GM23338 (cell line): ENCODE results near the gene STRIP1. TPM values are rescaled to one million over a fixed set of nuclear protein-coding genes. Genes with fewer than 3 reads are reported as not detected.

Experiments
- ATAC-seq: fragments of 200-7000 bp; cut with Tn5 transposase; 3 replicates; pipeline ENCODE4 v1.9.1; 2020
- DNase-seq: peaks from one replicate; pipeline ENCODE4 v3.0.0-alpha.2; 2015; ENCODE audit warnings: low spot score
- H2AFZ ChIP-seq: fragments of 200-600 bp; sonication (generic); 2 replicates; pipeline ENCODE4 v1.8.0; 2016; ENCODE audit warnings: antibody characterized with exemption, mild to moderate bottlenecking, moderate library complexity
- H3F3A ChIP-seq: fragments of 200-600 bp; sonication (generic); replicated peaks from 2 replicates; pipeline ENCODE4 v1.8.0; 2017; ENCODE audit warnings: antibody characterized with exemption, mixed run types, low read depth
- H3K27ac ChIP-seq: fragments of 200-600 bp; sonication (generic); 2 replicates; pipeline ENCODE4 v1.6.1; 2016; ENCODE audit warnings: low read depth
- H3K27me3 ChIP-seq: fragments of 200-600 bp; sonication (generic); 2 replicates; pipeline ENCODE4 v1.8.0; 2016; ENCODE audit warnings: mild to moderate bottlenecking, mixed run types, moderate library complexity; ENCODE audit not compliant: insufficient read depth
- H3K36me3 ChIP-seq: fragments of 200-600 bp; sonication (generic); 2 replicates; pipeline ENCODE4 v1.8.0; 2016; ENCODE audit warnings: mild to moderate bottlenecking; ENCODE audit not compliant: insufficient read depth
- H3K4me1 ChIP-seq: fragments of 200-600 bp; sonication (generic); 2 replicates; pipeline ENCODE4 v1.8.0; 2016; ENCODE audit warnings: mild to moderate bottlenecking, moderate library complexity; ENCODE audit not compliant: insufficient read depth
- H3K4me2 ChIP-seq: fragments of 200-600 bp; sonication (generic); 2 replicates; pipeline ENCODE4 v1.7.1; 2017; ENCODE audit warnings: mixed run types
- H3K4me3 ChIP-seq: fragments of 200-600 bp; sonication (generic); 2 replicates; pipeline ENCODE4 v1.6.1; 2016; ENCODE audit warnings: mixed run types
- H3K79me2 ChIP-seq: fragments of 200-600 bp; sonication (generic); replicated peaks from 2 replicates; pipeline ENCODE4 v1.8.0; 2017; ENCODE audit warnings: mild to moderate bottlenecking; ENCODE audit not compliant: insufficient read depth
- H3K9me2 ChIP-seq: fragments of 200-600 bp; sonication (generic); 2 replicates; pipeline ENCODE4 v1.8.0; 2017; ENCODE audit not compliant: insufficient read depth
- H4K20me1 ChIP-seq: fragments of 200-600 bp; sonication (generic); replicated peaks from 2 replicates; pipeline ENCODE4 v1.8.0; 2017; ENCODE audit warnings: mild to moderate bottlenecking; ENCODE audit not compliant: insufficient read depth
- H3K27ac Mint-ChIP-seq: 2 replicates; pipeline ENCODE4 v1.8.0; 2020; ENCODE audit warnings: inconsistent platforms, mild to moderate bottlenecking, moderate library complexity, mixed read lengths
- H3K27me3 Mint-ChIP-seq: 3 replicates; pipeline ENCODE4 v1.8.0; 2022; ENCODE audit warnings: low read depth, mild to moderate bottlenecking, moderate library complexity, mixed read lengths, inconsistent platforms; ENCODE audit not compliant: insufficient read depth, poor library complexity
- H3K36me3 Mint-ChIP-seq: 3 replicates; pipeline ENCODE4 v1.8.0; 2021; ENCODE audit warnings: low read depth, mild to moderate bottlenecking, inconsistent platforms, moderate library complexity, mixed read lengths
- H3K4me1 Mint-ChIP-seq: 3 replicates; pipeline ENCODE4 v1.8.0; 2020; ENCODE audit warnings: mild to moderate bottlenecking, inconsistent platforms, mixed read lengths
- H3K4me3 Mint-ChIP-seq: 3 replicates; pipeline ENCODE4 v1.8.0; 2021; ENCODE audit warnings: moderate library complexity, mild to moderate bottlenecking, inconsistent platforms, mixed read lengths
- H3K9me3 Mint-ChIP-seq: 3 replicates; pipeline ENCODE4 v1.8.0; 2020; ENCODE audit warnings: moderate library complexity, mild to moderate bottlenecking, inconsistent platforms, mixed read lengths
- CREB1 ChIP-seq: fragments of 250-450 bp; sonication (Bioruptor Pico); IDR thresholded peaks from 2 replicates; pipeline ENCODE4 v1.5.0; 2020; ENCODE audit warnings: low read depth, mild to moderate bottlenecking, moderate library complexity
- CTCF ChIP-seq, 2 experiments: fragments of 200-600 bp in 1 of 2; sonication (generic) in 1 of 2; conservative IDR thresholded peaks; 2 replicates each; pipeline versions ENCODE4 v1.5.1 to v1.6.1; 2016 to 2017; ENCODE audit warnings: antibody characterized with exemption in 2 of 2, low read depth in 2 of 2, mild to moderate bottlenecking in 2 of 2, moderate library complexity in 1 of 2
- ETS1 ChIP-seq: IDR thresholded peaks from 2 replicates; pipeline ENCODE4 v1.6.1; 2016; ENCODE audit warnings: antibody characterized with exemption
- EZH2 ChIP-seq: fragments of 200-600 bp; sonication (generic); IDR thresholded peaks from one replicate; pipeline ENCODE4 v1.8.0; 2017; ENCODE audit warnings: antibody characterized with exemption, mild to moderate bottlenecking, low read depth; ENCODE audit not compliant: unreplicated experiment
- EZH2phosphoT487 ChIP-seq: fragments of 200-600 bp; sonication (generic); IDR thresholded peaks from one replicate; pipeline ENCODE4 v1.8.1; 2018; ENCODE audit warnings: antibody characterized with exemption; ENCODE audit not compliant: unreplicated experiment
- JUNB ChIP-seq: IDR thresholded peaks from one replicate; pipeline ENCODE4 v1.6.1; 2016; ENCODE audit warnings: antibody characterized with exemption; ENCODE audit not compliant: unreplicated experiment
- NANOG ChIP-seq: IDR thresholded peaks from 2 replicates; pipeline ENCODE4 v1.6.1; 2016; ENCODE audit warnings: antibody characterized with exemption, borderline replicate concordance
- REST ChIP-seq: IDR thresholded peaks from one replicate; pipeline ENCODE4 v1.6.1; 2018; ENCODE audit warnings: antibody characterized with exemption; ENCODE audit not compliant: unreplicated experiment
- STAT1 ChIP-seq: IDR thresholded peaks from one replicate; pipeline ENCODE4 v1.6.1; 2016; ENCODE audit warnings: antibody characterized with exemption; ENCODE audit not compliant: unreplicated experiment
- ZNF331 ChIP-seq: fragments of 250-450 bp; sonication (Bioruptor Pico); IDR thresholded peaks from 2 replicates; pipeline ENCODE4 v1.5.0; 2020; ENCODE audit warnings: low read depth, mild to moderate bottlenecking, moderate library complexity
- polyA plus RNA-seq: library from polyadenylated mRNA; unstranded; fragments of >200 nt; fragmentation: Nextera tagmentation; extraction: Ambion mirVana; gene quantifications from 2 replicates; pipeline ENCODE4 v1.2.1, GENCODE V29; 2016
- total RNA-seq: library from RNA; depleted of rRNA; stranded (reverse); fragments of >200 nt; shearing (Covaris generic); gene quantifications from 2 replicates; pipeline ENCODE4 v1.2.3, GENCODE V29; 2014

The STRIP1 gene
- total and polyA plus RNA-seq, 2 experiments from 2014 or later: 17.2 to 50.6 TPM

- TF ChIP-seq ETS1 (no peak), REST (no peak), EZH2phosphoT487 (no peak), CTCF (conservative IDR thresholded peaks at IDR 0.05; ENCODE audit: low read depth in 2 of 2) (no peak), NANOG (no peak), JUNB (no peak), ZNF331 (CRISPR knock-in tag) (no peak), EZH2 (no peak), STAT1 (no peak)
Observed at GRCh38 chr1:109985247-109986053, 49.0 kb upstream of the STRIP1 start (continued).

GRCh38 chr1:109986054-109986444, 48.4 kb upstream of the STRIP1 start:
- no peaks in the 10 kb centered on the region for H3K9me2 ChIP-seq
- Mint-ChIP-seq H3K27ac (no peak overlapping the region), H3K4me3 (peak overlapping the region; percentile 94), H3K9me3 (no peaks in the 10 kb centered on the region), H3K27me3 (peaks cover 16% of the 10 kb centered on the region), H3K36me3 (no peaks in the 10 kb centered on the region), H3K4me1 (peaks cover 50% of the 10 kb centered on the region)
- peak overlapping the region; percentile 90 for H3K4me2 ChIP-seq
- H3F3A ChIP-seq: no peaks in the 10 kb centered on the region
- no peak for TF ChIP-seq CREB1 (CRISPR knock-in tag)
- TF ChIP-seq ZNF331 (CRISPR knock-in tag): no peak
- TF ChIP-seq REST: no peak
- H3K4me1 ChIP-seq: peaks cover 35% of the 10 kb centered on the region
- DNase-seq (peak; percentile 24), ATAC-seq (no peak)
- H2AFZ ChIP-seq: no peak overlapping the region
- no peak overlapping the region for H3K27ac ChIP-seq
- peak overlapping the region; percentile 85 for H3K4me3 ChIP-seq
- peaks cover 45% of the 10 kb centered on the region for H4K20me1 ChIP-seq
- H3K36me3 ChIP-seq: no peaks in the 10 kb centered on the region
- peaks cover 3% of the 10 kb centered on the region; the same call in 1 of the 2 replicates for H3K27me3 ChIP-seq
- H3K79me2 ChIP-seq: peaks cover 59% of the 10 kb centered on the region
